DND-41 (cell line): ENCODE data around the gene UGT1A8.

Experiments used
- EZH2 ChIP-seq: IDR thresholded peaks from 3 replicates; pipeline ENCODE4 v1.6.1; 2012; ENCODE audit warnings: borderline replicate concordance, low read depth, mild to moderate bottlenecking, moderate library complexity, low read length, inconsistent platforms; ENCODE audit not compliant: severe bottlenecking
- TF ChIP-seq, protein P1 (sequence below): IDR thresholded peaks from 2 replicates; pipeline ENCODE4 v1.5.1; 2012; ENCODE audit warnings: borderline replicate concordance, low read length, moderate library complexity, mild to moderate bottlenecking; ENCODE audit not compliant: poor library complexity, severe bottlenecking; ENCODE audit errors: extremely low read depth

DNA sequence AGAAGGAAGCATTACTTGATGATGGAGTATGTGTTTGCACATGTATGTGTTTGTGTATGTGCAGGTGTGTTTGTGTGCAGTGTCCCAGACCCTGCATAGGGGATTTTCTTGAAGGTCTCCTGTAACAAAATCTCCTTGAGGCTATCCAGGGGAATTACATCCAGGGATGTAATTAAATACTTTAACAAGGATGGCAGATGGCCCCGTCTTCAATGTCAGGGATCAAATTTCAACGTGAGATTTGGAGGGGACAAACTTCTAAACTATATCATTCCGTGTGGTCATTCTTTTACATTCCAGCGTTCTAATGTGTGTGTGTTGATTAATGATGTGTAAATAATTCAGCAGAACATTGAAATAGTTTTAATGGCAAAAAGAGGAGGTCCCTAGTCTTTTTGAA is 57.6 kb downstream of the UGT1A8 start:
- TF ChIP-seq, protein P1, sequence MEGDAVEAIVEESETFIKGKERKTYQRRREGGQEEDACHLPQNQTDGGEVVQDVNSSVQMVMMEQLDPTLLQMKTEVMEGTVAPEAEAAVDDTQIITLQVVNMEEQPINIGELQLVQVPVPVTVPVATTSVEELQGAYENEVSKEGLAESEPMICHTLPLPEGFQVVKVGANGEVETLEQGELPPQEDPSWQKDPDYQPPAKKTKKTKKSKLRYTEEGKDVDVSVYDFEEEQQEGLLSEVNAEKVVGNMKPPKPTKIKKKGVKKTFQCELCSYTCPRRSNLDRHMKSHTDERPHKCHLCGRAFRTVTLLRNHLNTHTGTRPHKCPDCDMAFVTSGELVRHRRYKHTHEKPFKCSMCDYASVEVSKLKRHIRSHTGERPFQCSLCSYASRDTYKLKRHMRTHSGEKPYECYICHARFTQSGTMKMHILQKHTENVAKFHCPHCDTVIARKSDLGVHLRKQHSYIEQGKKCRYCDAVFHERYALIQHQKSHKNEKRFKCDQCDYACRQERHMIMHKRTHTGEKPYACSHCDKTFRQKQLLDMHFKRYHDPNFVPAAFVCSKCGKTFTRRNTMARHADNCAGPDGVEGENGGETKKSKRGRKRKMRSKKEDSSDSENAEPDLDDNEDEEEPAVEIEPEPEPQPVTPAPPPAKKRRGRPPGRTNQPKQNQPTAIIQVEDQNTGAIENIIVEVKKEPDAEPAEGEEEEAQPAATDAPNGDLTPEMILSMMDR, result no peak
- no peak for TF ChIP-seq EZH2
